GM19455 (cell line): ENCODE measurements around the gene LRRC74B.
"Not testable (repeated sequence)": the region's sequence is repeated elsewhere in the genome, so short reads cannot be mapped to it uniquely, and the experiment has no call there.

Experiments
- ATAC-seq: cut with Tn5 transposase; IDR thresholded peaks from one replicate; pipeline ENCODE4 v1.9.1; 2021; ENCODE audit not compliant: unreplicated experiment

Gene LRRC74B

GRCh38 chr22:21032037-21032867, 13.5 kb upstream of the LRRC74B start, which contains the start of gene SLC7A4:
Gene SLC7A4, minus strand, starts transcription at chr22:21032561. Its CDS starts 749 bp downstream, at chr22:21031812.
- ATAC-seq, result no peak

GRCh38 chr22:21032868-21033688, 12.7 kb upstream of the LRRC74B start:
- ATAC-seq, result no peak

DNA sequence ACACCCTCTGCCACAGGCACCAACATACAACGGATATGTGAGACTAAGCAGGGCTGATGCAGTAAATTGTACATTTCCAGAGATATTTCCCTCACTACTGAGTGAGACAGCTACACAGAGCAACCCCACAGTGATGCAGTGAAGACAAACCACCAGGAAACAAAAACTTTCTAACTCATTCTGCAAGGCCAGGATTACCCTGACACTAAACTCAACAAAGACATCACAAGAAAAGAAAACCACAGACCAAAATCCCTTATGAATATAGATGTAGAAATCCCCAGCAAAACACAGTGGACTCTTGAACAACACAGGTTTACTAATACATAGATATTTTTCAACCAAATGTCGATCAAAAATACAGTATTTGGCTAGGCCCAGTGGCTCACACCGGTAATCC, 11.9 kb upstream of the LRRC74B start:
- ATAC-seq, result no peak

GRCh38 chr22:21034989-21035388, 10.8 kb upstream of the LRRC74B start:
- ATAC-seq, result no peak

- no peak for ATAC-seq
Observed at GRCh38 chr22:21038405-21038804, 7.3 kb upstream of the LRRC74B start.

- not testable (repeated sequence) for ATAC-seq
Observed at GRCh38 chr22:21039158-21039557, 6.6 kb upstream of the LRRC74B start.

DNA sequence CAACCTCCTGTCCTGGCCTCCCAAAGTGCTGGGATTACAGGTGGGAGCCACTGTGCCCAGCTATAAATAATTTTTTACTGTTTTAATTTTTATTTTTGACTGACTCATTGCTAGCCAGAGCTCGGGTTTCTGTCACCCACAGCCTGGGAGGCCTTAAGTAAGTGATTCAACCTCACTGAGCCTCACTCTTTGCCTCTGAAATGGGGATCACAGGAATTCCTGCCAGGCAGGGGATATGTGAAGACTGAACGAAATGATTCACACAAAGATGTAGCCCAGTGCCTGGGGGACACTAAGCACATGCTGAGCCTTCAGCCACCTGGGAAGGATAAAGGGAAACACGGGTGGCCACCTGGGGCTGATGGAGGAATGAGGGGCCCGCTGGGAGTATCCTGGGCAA, 3.8 kb upstream of the LRRC74B start:
- ATAC-seq, result no peak

DNA sequence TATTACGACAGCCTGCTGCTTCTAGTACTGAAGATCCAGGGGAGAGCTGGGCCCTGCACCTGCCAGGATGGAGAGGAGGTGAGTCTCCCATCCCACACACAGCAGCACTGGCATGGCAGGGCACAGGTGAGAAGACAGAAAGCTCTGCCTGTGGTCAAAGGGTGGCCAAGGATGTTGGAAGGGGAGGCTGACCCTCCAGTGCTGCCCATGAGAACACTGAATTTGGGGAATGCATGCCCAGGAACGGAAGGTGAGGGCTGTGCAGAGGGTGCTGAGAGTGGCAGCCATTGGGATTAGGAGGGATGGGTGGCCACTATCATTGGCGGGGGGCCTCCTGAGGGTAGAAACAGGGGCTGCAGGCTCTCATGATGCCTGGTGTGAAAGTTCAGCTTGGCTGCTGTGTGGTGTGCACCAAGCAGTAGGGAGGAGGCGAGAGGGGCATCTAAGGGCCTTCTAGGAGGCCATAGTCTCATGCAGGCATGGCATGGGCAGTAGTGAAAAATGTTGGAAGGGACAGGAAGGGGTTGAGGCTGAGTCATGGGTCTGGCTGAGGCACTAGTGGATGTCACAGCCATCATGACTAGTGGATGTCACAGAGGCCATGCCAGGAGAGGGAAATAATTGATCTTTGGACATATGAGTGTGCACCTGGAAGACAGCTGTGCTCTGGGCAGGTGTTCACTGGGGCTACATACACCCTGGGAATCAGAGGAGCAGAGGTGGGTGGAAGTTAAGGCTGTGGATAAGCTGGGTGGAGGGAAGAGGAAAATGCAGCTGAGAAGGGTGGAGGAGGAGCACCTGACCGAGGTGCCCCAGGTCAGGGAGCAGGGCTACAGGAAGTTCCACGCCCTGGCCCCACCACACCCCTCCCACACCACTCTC, 2.5 kb upstream of the LRRC74B start:
- ATAC-seq, result no peak

DNA sequence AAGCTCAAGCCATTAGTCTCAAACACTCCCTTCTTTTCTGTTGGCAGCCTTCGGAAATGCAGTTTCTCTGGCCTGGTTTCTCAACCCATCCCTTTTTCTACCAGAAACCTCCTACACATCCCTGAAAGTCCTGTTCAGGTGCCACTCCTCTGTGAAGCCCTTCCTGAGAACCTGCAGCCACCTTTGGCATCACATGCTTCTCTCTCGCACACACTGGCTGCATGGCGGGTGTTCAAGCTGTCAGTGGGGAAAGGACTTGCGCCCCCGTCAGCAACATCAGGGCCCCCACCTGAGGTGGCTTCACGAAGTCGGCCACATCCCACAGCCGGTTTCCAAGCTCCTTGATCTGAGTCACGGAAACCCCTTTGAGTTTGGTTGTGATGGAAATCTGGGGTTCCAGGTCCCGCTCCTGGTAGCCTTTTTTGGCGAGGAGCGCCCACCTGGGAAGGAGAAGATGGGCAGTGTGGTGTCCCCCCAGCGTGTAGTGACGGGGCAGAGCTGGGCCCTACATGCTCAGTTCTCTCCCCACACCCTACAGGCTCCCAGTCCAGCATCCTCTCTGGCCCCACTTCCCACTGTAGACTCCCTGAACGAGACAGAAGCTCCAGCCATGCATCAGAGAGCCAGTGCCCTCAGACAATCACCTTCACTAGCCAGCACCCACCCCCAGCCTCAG, 1.7 kb upstream of the LRRC74B start:
- ATAC-seq, result no peak

GRCh38 chr22:21044931-21045584, 688 bp upstream of the LRRC74B start:
- no peak for ATAC-seq

DNA sequence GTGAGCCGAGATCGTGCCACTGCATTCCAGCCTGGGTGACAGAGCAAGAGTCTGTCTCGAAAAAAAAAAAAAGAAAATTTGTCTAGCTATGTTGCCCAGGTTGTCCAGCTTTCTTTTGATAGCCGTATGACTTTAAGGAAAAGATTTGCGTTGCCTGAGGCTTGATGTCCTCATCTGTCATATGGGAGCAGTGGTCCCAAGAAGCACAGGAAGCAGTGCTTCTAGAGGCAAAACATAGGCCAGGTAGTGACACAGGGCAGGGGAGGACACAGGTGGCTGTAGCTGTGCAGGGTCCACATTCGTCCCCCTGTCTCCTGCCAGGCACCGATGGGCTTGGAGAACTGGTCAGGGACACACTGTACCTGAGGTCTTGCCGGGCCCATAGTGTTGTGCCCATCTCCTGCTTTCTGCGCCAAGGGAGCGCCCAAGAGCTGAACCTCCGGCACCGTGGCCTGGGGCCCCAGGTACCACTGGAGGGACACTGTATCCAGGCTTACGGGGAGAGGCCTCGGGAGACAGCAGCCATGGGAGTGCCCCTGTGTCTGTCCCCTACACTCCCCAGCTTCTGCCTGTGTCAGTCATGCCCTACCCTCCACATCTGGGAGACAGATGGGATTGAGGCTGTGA, 1.4 kb downstream of the LRRC74B start:
- ATAC-seq, result no peak

- ATAC-seq, result no peak
Observed at GRCh38 chr22:21047730-21048129, 2.0 kb downstream of the LRRC74B start.

DNA sequence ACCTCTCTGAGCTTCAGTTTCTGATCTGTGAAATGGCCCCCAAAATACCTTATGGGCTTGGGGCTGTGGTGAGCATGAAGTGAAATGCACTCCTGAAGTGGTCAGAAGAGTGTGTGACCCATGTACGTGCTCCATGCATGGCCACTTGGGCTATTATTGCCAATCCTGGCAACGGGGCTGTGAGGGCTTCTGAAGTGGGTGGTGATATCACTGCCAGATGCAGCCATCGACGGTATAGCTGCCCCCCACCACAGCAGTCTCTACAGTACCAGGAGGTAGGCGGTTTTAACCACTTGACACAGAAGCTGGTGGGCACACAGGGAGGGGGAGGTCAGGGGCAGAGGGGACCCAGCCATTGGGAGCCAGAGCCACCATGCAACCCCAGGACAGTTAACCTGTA, 2.7 kb downstream of the LRRC74B start:
- ATAC-seq, result not testable (repeated sequence)

DNA sequence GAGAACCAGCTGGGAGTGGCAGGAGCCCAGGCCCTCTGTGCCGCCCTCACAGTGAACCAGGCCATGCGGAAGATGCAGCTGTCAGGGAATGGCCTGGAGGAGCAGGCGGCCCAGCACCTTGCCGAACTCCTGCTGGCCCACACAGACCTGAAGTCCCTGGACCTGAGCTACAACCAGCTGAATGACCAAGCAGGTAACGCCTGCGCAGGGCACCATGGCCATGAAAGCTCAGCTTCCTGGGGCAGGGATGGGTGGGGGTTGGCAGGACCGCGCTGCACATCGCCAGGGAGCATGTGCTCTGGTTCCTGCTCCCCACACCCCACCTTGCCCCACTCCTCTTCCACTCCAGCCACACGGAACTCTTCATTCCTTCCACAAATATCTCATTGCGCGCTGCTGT, 3.2 kb downstream of the LRRC74B start:
- ATAC-seq, result not testable (repeated sequence)

- ATAC-seq, result no peak
Observed at GRCh38 chr22:21051145-21051830, 5.5 kb downstream of the LRRC74B start.

DNA sequence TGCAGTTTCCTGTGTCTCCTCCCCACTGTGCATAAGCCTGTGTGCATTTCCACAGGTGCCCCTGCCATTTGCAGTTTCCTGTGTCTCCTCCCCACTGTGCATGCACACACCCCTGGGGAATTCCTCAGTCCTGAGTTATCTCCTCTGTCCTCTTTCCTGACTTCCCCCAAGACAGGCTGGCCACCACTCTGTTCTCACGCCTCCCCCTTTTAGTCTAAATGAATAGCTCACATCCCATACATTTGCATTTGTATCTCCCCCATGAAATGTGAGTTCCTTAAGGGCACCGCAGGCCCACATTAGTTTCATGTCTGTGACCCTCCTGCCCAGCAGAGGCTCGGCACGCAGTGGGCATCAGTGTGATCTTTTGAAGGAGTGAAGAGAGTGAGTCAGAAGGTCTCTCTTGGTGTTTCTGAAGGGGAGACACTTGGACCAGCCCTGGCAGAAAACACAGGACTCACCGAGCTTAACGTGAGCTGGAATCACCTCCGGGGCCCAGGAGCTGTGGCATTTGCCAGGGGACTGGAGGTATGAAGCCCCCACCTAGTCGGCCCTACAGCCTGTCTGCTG, 6.2 kb downstream of the LRRC74B start:
- no peak for ATAC-seq

GRCh38 chr22:21052715-21053459, 7.1 kb downstream of the LRRC74B start:
- ATAC-seq, result no peak
